ENCODE data around the gene PPL. TPM values are rescaled to one million over a fixed set of nuclear protein-coding genes. Genes with fewer than 3 reads are reported as not detected.

PPL gene
- total and polyA plus RNA-seq, 2 of the 13 experiments (the other 11 are each of a cell fraction or from before 2014, with no cell fraction given): 5.7 to 6.6 TPM

DNA sequence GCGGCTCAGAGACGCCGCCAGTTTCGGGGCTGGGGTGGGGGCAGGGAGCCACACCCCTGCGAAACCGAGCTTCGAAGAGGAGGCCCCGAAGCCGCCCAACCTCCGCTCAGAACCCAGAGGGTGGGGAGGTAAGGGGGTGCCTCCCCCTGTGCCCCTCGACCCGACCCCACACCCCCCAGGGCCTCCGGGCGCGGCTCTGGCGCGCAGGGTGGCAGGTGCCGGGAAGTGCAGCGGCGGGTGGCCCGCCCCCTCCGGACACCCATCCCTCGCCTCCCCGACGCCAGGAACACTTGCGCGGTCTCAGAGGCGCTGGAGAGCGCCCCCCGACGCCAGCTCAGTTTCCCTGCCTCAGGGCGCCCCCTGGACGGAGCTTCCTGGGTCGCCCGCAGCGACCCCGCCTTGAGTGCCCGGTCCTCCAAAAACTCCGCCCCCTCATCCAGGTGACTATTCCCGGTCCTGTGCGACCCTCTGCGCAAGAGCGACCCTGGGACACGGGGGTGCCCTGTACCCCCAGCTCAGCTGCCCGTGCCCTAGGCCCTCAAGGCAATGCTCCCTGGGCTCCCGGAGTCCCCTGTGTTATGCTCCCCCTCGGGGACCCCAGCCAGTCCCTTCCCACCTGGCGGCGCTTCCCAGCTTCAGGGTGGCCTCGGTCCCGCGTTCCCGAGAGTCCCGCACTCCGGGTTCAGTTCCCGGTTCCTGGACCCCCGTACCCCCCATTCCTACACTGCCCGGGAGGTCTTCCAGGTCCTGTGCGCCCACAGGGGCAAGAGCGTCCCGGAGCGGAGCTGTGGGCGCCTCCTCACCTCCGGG lies 562 bp downstream of the PPL start (continued):
- TF ChIP-seq ETV6 (CRISPR knock-in tag; conservative IDR thresholded peaks at IDR 0.05) (no peak), ZNF549 (CRISPR knock-in tag; IDR thresholded peaks at IDR 0.05) (no peak), KLF9 (CRISPR knock-in tag; IDR thresholded peaks at IDR 0.05; ENCODE audit: low read depth) (no peak), ZFP82 (CRISPR knock-in tag; IDR thresholded peaks at IDR 0.05; ENCODE audit: borderline replicate concordance) (peak; percentile 96; the same call in 1 of the 2 replicates), ZFP1 (CRISPR knock-in tag; IDR thresholded peaks at IDR 0.05) (no peak), FOSL1 (CRISPR knock-in tag; IDR thresholded peaks at IDR 0.05; ENCODE audit: borderline replicate concordance) (no peak), ASH2L (IDR thresholded peaks at IDR 0.05; ENCODE audit: insufficient read length, low read depth, low read length) (peak; percentile 47), STAG1 (CRISPR knock-in tag; IDR thresholded peaks at IDR 0.05) (peak; percentile 60), ZNF24 (IDR thresholded peaks at IDR 0.05) (no peak), DNMT1 (CRISPR knock-in tag; IDR thresholded peaks at IDR 0.05) (peak; percentile 79), ARNTL (CRISPR knock-in tag; IDR thresholded peaks at IDR 0.05) (no peak), FOXK1 (CRISPR knock-in tag; IDR thresholded peaks at IDR 0.05; ENCODE audit: borderline replicate concordance, low read depth) (no peak), ZFP37 (CRISPR knock-in tag; IDR thresholded peaks at IDR 0.05; ENCODE audit: borderline replicate concordance) (0 out of 2 replicates have a peak, but pooled peaks have one; percentile 30), POLR2AphosphoS2 (IDR thresholded peaks at IDR 0.05; ENCODE audit: low read depth, low read length) (no peak), POLR2A (IDR thresholded peaks at IDR 0.05; ENCODE audit: insufficient read depth in 1 of 2, low read depth in 2 of 2, low read length in 2 of 2) (no peak), MIXL1 (CRISPR knock-in tag; IDR thresholded peaks at IDR 0.05) (no peak), NR2F1 (CRISPR knock-in tag; IDR thresholded peaks at IDR 0.05) (no peak), SIX4 (CRISPR knock-in tag; IDR thresholded peaks at IDR 0.05) (no peak)
- TF ChIP-seq, protein P1, sequence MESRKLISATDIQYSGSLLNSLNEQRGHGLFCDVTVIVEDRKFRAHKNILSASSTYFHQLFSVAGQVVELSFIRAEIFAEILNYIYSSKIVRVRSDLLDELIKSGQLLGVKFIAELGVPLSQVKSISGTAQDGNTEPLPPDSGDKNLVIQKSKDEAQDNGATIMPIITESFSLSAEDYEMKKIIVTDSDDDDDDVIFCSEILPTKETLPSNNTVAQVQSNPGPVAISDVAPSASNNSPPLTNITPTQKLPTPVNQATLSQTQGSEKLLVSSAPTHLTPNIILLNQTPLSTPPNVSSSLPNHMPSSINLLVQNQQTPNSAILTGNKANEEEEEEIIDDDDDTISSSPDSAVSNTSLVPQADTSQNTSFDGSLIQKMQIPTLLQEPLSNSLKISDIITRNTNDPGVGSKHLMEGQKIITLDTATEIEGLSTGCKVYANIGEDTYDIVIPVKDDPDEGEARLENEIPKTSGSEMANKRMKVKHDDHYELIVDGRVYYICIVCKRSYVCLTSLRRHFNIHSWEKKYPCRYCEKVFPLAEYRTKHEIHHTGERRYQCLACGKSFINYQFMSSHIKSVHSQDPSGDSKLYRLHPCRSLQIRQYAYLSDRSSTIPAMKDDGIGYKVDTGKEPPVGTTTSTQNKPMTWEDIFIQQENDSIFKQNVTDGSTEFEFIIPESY (CRISPR knock-in tag; IDR thresholded peaks at IDR 0.05): no peak
- TF ChIP-seq, protein P2, sequence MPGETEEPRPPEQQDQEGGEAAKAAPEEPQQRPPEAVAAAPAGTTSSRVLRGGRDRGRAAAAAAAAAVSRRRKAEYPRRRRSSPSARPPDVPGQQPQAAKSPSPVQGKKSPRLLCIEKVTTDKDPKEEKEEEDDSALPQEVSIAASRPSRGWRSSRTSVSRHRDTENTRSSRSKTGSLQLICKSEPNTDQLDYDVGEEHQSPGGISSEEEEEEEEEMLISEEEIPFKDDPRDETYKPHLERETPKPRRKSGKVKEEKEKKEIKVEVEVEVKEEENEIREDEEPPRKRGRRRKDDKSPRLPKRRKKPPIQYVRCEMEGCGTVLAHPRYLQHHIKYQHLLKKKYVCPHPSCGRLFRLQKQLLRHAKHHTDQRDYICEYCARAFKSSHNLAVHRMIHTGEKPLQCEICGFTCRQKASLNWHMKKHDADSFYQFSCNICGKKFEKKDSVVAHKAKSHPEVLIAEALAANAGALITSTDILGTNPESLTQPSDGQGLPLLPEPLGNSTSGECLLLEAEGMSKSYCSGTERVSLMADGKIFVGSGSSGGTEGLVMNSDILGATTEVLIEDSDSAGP (CRISPR knock-in tag; IDR thresholded peaks at IDR 0.05; ENCODE audit: borderline replicate concordance): peak; percentile 22; the same call in 1 of the 2 replicates
- TF ChIP-seq, protein P3, sequence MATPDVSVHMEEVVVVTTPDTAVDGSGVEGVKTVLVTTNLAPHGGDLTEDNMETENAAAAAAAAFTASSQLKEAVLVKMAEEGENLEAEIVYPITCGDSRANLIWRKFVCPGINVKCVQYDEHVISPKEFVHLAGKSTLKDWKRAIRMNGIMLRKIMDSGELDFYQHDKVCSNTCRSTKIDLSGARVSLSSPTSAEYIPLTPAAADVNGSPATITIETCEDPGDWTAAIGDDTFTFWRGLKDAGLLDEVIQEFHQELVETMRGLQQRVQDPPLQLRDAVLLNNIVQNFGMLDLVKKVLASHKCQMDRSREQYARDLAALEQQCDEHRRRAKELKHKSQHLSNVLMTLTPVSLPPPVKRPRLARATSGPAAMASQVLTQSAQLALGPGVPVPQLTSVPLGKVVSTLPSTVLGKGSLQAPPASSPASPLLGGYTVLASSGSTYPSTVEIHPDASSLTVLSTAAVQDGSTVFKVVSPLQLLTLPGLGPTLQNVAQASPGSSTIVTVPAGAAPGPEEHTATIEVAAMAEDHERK (CRISPR knock-in tag; IDR thresholded peaks at IDR 0.05; ENCODE audit: low read depth): no peak
- TF ChIP-seq, protein P4, sequence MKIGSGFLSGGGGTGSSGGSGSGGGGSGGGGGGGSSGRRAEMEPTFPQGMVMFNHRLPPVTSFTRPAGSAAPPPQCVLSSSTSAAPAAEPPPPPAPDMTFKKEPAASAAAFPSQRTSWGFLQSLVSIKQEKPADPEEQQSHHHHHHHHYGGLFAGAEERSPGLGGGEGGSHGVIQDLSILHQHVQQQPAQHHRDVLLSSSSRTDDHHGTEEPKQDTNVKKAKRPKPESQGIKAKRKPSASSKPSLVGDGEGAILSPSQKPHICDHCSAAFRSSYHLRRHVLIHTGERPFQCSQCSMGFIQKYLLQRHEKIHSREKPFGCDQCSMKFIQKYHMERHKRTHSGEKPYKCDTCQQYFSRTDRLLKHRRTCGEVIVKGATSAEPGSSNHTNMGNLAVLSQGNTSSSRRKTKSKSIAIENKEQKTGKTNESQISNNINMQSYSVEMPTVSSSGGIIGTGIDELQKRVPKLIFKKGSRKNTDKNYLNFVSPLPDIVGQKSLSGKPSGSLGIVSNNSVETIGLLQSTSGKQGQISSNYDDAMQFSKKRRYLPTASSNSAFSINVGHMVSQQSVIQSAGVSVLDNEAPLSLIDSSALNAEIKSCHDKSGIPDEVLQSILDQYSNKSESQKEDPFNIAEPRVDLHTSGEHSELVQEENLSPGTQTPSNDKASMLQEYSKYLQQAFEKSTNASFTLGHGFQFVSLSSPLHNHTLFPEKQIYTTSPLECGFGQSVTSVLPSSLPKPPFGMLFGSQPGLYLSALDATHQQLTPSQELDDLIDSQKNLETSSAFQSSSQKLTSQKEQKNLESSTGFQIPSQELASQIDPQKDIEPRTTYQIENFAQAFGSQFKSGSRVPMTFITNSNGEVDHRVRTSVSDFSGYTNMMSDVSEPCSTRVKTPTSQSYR (CRISPR knock-in tag; IDR thresholded peaks at IDR 0.05; ENCODE audit: borderline replicate concordance): 0 out of 2 replicates have a peak, but pooled peaks have one; percentile 40

Measured in HepG2 (cell line).